ENCODE data around the gene TMPRSS7.

The TMPRSS7 gene

DNA sequence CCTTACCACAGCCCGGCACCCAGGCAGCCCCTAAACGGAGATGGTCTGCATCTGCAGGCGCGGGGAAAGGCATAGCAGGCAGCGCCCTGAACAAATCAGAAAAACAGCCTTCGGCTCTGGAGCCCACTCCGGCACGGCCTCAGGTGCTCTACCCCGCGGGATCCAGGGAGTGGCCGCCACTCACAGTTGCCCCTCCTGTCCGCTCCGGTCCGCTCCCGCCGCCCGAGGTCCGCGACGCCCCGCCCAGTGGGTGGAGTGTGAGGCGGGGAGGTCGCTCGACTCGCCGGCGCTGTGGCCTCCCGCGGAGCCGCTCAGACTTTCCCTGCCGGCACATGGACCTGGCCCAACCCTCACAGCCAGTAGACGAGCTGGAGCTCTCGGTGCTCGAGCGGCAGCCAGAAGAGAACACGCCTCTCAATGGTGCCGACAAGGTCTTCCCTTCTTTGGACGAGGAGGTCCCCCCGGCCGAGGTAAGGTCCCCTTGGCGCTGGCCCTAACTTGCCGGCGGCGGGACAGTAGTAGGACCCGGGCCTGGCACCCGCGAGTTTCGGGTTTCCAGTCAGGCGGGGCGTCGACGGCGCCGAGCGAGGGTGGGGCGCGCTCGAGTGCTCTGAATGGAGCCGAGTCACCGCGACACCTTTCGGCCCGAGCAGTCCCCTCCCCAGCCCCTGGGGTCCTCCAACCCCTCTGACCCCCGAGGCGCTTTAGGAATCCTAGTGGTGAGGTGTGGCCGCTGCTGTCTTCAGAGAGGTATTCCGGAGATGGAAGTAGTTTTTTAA, 51.7 kb downstream of the TMPRSS7 start, which contains the start of gene C3orf52:
Gene C3orf52 (plus strand): TSS at position 314 of the 779 bp plus-strand sequence. CDS start 19 bp downstream, at position 333.
- peak; percentile 83 for DNase-seq
- Histone ChIP-seq H3K36me3 (replicated peaks) (no peaks in the 10 kb centered on the region), H3K4me3 (ENCODE audit: low read depth, low read length) (peak within 1 kb of the TSS; percentile 74), H3K27me3 (replicated peaks) (no peaks in the 10 kb centered on the region), H3K27ac (peak within 1 kb of the TSS; percentile 76)
- in situ Hi-C loops (cut with HindIII; ENCODE audit: low pct_ligation_motif_present, low sequenced_read_pairs) = no loop called here
- peak; percentile 23 for TF ChIP-seq CTCF (IDR thresholded peaks at IDR 0.05; ENCODE audit: low read depth, low read length, missing control alignments)

- peak overlapping the region; percentile 74 for H3K4me3 ChIP-seq (ENCODE audit: low read depth, low read length)
- in situ Hi-C loops (cut with HindIII; ENCODE audit: low pct_ligation_motif_present, low sequenced_read_pairs) = no loop called here
- DNase-seq = no peak
- no peaks in the 10 kb centered on the region for H3K27me3 ChIP-seq (replicated peaks)
- H3K36me3 ChIP-seq (replicated peaks) = no peaks in the 10 kb centered on the region
- TF ChIP-seq CTCF (IDR thresholded peaks at IDR 0.05; ENCODE audit: low read depth, low read length, missing control alignments) = no peak
- H3K27ac ChIP-seq = peak overlapping the region; percentile 76
Observed at GRCh38 chr3:112086875-112087524, 52.5 kb downstream of the TMPRSS7 start.

DNA sequence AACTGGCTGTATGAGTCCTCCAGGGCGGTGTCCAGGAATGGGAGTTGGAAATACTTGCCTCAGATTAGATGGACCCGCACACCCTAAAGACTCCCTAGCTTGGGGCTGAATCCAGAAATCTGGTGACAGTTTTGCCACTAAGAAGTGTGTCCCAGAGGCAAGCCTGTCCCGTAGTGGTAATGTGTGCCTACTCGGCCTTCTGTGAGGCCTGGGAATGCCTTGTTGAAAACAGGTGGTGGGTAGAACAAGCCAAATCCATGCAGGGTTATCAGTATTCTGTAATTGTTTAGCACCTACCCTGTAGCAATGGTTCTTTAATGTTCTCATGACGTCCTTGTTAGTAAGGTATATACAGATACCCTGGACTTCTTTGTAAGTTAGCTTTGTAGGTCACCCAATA, 53.2 kb downstream of the TMPRSS7 start:
- no peak for DNase-seq
- Histone ChIP-seq H3K27me3 (replicated peaks) (no peaks in the 10 kb centered on the region), H3K36me3 (replicated peaks) (no peaks in the 10 kb centered on the region), H3K4me3 (ENCODE audit: low read depth, low read length) (no peak overlapping the region), H3K27ac (no peak overlapping the region)
- in situ Hi-C loops (cut with HindIII; ENCODE audit: low pct_ligation_motif_present, low sequenced_read_pairs) = no loop called here
- no peak for TF ChIP-seq CTCF (IDR thresholded peaks at IDR 0.05; ENCODE audit: low read depth, low read length, missing control alignments)

- DNase-seq = no peak
- in situ Hi-C loops (cut with HindIII; ENCODE audit: low pct_ligation_motif_present, low sequenced_read_pairs) = no loop called here
- Histone ChIP-seq H3K27ac (no peak overlapping the region), H3K36me3 (replicated peaks) (no peaks in the 10 kb centered on the region), H3K4me3 (ENCODE audit: low read depth, low read length) (no peak overlapping the region), H3K27me3 (replicated peaks) (no peaks in the 10 kb centered on the region)
- TF ChIP-seq CTCF (IDR thresholded peaks at IDR 0.05; ENCODE audit: low read depth, low read length, missing control alignments) = no peak
Observed at GRCh38 chr3:112088944-112089343, 54.4 kb downstream of the TMPRSS7 start.

- in situ Hi-C loops (cut with HindIII; ENCODE audit: low pct_ligation_motif_present, low sequenced_read_pairs) = no loop called here
- no peak overlapping the region for H3K27ac ChIP-seq
- no peak overlapping the region for H3K4me3 ChIP-seq (ENCODE audit: low read depth, low read length)
- peaks cover 2% of the 10 kb centered on the region for H3K36me3 ChIP-seq (replicated peaks)
- no peak for TF ChIP-seq CTCF (IDR thresholded peaks at IDR 0.05; ENCODE audit: low read depth, low read length, missing control alignments)
- DNase-seq = no peak
- no peaks in the 10 kb centered on the region for H3K27me3 ChIP-seq (replicated peaks)
Observed at GRCh38 chr3:112089956-112090886, 55.7 kb downstream of the TMPRSS7 start.
